DND-41 (cell line): Measurements from ENCODE around the gene ARMC3.

Experiments
- EZH2 ChIP-seq: IDR thresholded peaks from 3 replicates; pipeline ENCODE4 v1.6.1; 2012; ENCODE audit warnings: borderline replicate concordance, low read depth, mild to moderate bottlenecking, moderate library complexity, low read length, inconsistent platforms; ENCODE audit not compliant: severe bottlenecking
- TF ChIP-seq, protein P1 (sequence below): IDR thresholded peaks from 2 replicates; pipeline ENCODE4 v1.5.1; 2012; ENCODE audit warnings: borderline replicate concordance, low read length, moderate library complexity, mild to moderate bottlenecking; ENCODE audit not compliant: poor library complexity, severe bottlenecking; ENCODE audit errors: extremely low read depth

- TF ChIP-seq, protein P1, sequence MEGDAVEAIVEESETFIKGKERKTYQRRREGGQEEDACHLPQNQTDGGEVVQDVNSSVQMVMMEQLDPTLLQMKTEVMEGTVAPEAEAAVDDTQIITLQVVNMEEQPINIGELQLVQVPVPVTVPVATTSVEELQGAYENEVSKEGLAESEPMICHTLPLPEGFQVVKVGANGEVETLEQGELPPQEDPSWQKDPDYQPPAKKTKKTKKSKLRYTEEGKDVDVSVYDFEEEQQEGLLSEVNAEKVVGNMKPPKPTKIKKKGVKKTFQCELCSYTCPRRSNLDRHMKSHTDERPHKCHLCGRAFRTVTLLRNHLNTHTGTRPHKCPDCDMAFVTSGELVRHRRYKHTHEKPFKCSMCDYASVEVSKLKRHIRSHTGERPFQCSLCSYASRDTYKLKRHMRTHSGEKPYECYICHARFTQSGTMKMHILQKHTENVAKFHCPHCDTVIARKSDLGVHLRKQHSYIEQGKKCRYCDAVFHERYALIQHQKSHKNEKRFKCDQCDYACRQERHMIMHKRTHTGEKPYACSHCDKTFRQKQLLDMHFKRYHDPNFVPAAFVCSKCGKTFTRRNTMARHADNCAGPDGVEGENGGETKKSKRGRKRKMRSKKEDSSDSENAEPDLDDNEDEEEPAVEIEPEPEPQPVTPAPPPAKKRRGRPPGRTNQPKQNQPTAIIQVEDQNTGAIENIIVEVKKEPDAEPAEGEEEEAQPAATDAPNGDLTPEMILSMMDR, result no peak
- TF ChIP-seq EZH2, result no peak
These were observed 12.5 kb upstream of the ARMC3 start for GRCh38 chr10:22915314-22915713.
